Gastroesophageal sphincter (tissue), 3 donors: ENCODE measurements around the gene SGCE.

ENCODE experiments used
- CTCF ChIP-seq, 4 experiments: fragments of 200-600 bp in 2 of 4; fragments of 450-650 bp in 2 of 4; sonication (generic) in 1 of 4; IDR thresholded peaks; one replicate each; pipeline ENCODE4 v1.5.1; 2017 to 2019; ENCODE audit warnings: antibody characterized with exemption in 4 of 4, mild to moderate bottlenecking in 2 of 4, moderate library complexity in 2 of 4
- EP300 ChIP-seq: sonication (generic); formaldehyde crosslinking; IDR thresholded peaks from one replicate; pipeline ENCODE4 v1.6.1; 2017; ENCODE audit warnings: antibody characterized with exemption, mild to moderate bottlenecking
- POLR2A ChIP-seq, 2 donors: fragments of 450-650 bp; IDR thresholded peaks; one replicate each; pipeline ENCODE4 v1.6.1; 2017; ENCODE audit warnings: antibody characterized with exemption in 2 of 2, mild to moderate bottlenecking in 2 of 2, moderate library complexity in 1 of 2

DNA sequence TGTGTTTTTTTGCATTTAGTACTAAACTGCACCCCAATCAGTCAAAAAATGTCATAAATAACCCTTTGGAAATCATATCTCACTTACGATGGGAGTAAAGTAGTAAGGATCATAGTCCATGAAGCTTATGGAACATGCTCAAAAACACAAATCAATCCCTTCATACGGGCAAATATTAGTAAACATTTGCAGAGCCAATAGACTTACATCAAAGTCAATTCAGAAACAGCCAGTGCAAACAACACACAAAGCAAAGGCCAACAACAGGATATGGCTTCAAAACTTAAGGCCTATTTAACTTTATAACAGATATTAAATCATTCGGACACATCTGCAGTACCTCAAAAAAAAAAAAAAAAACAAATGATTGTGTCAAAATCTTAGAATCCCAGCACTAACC lies 32.1 kb downstream of the SGCE start:
- TF ChIP-seq CTCF (IDR thresholded peaks at IDR 0.05) (no peak), POLR2A (IDR thresholded peaks at IDR 0.05) (no peak), EP300 (no peak)
